Sigmoid colon (tissue), 7 donors: ENCODE results near the gene TOMT. TPM values are rescaled to one million over a fixed set of nuclear protein-coding genes. Genes with fewer than 3 reads are reported as not detected.

Source experiments
- DNase-seq: peaks from one replicate; pipeline ENCODE4 v3.0.0-alpha.2; 2019
- H3K27ac ChIP-seq, 4 donors: fragments of 200-600 bp; sonication (generic); one replicate each; pipeline ENCODE4 v1.5.1; 2016 to 2019; ENCODE audit warnings: mild to moderate bottlenecking in 1 of 4
- H3K27me3 ChIP-seq, 3 donors: fragments of 200-600 bp; sonication (generic); one replicate each; pipeline ENCODE4 v1.5.1; 2019; ENCODE audit warnings: mild to moderate bottlenecking in 1 of 3
- H3K36me3 ChIP-seq, 4 donors: fragments of 200-600 bp; sonication (generic); one replicate each; pipeline ENCODE4 v1.5.1; 2016 to 2019
- H3K4me1 ChIP-seq, 4 donors: fragments of 200-600 bp; sonication (generic); one replicate each; pipeline ENCODE4 v1.5.1; 2017 to 2019
- H3K4me3 ChIP-seq, 4 donors: fragments of 200-600 bp; sonication (generic); one replicate each; pipeline ENCODE4 v1.5.1; 2017 to 2019; ENCODE audit warnings: mild to moderate bottlenecking in 2 of 4, moderate library complexity in 1 of 4
- H3K9me3 ChIP-seq, 4 donors: fragments of 200-600 bp in 3 of 4; sonication (generic) in 3 of 4; one replicate each; pipeline versions ENCODE4 v1.5.1 to v1.6.1; 2013 to 2019
- CTCF ChIP-seq, 4 experiments: fragments of 450-650 bp in 3 of 4; fragments of 200-600 bp in 1 of 4; IDR thresholded peaks; one replicate each; pipeline ENCODE4 v1.5.1; 2016 to 2019; ENCODE audit warnings: antibody characterized with exemption in 4 of 4, mild to moderate bottlenecking in 3 of 4, moderate library complexity in 2 of 4
- EP300 ChIP-seq, 4 donors: sonication (generic); formaldehyde crosslinking; IDR thresholded peaks; one replicate each; pipeline ENCODE4 v1.6.1; 2017; ENCODE audit warnings: antibody characterized with exemption in 4 of 4
- POLR2A ChIP-seq, 2 donors: fragments of 450-650 bp; IDR thresholded peaks; one replicate each; pipeline ENCODE4 v1.6.1; 2016; ENCODE audit warnings: antibody characterized with exemption in 2 of 2, mild to moderate bottlenecking in 2 of 2, moderate library complexity in 2 of 2
- POLR2AphosphoS5 ChIP-seq, 4 donors: sonication (generic); formaldehyde crosslinking; IDR thresholded peaks; one replicate each; pipeline ENCODE4 v1.6.1; 2017; ENCODE audit warnings: antibody characterized with exemption in 4 of 4
- WGBS, 2 donors: extraction: QIAGEN DNeasy Blood & Tissue Kit; methylation state at CpG; one replicate each; pipeline ENCODE4 v1.1.7; 2013; 5-methylcytosine and 5-hydroxymethylcytosine counted together
- intact Hi-C: fragments of 100-400 bp; cut with DNase I; formaldehyde crosslinking; loops from one replicate; pipeline ENCODE4 v1.15.1; 2023
- polyA plus RNA-seq, 3 donors: library from polyadenylated mRNA; stranded (reverse); fragments of 200-250 nt; gene quantifications; one replicate each; pipeline ENCODE4 v1.2.3, GENCODE V29; 2013
- total RNA-seq, 4 donors: library from RNA; depleted of rRNA; stranded (reverse); fragments of >200 nt; gene quantifications; one replicate each; pipeline ENCODE4 v1.1.0, GENCODE V29; 2016
- donor health status: healthy with polysubstance abuse.
- donor health status: Bipolar disorder and iron deficiency.
- donor health status: healthy.

TOMT gene
- total RNA-seq (not detected), polyA plus RNA-seq (not detected)

GRCh38 chr11:72105888-72106287 lies at the start of gene TOMT:
Gene TOMT (plus strand): TSS chr11:72105924. CDS start chr11:72105952, 28 bp downstream.
- Histone ChIP-seq H3K4me1 (peaks cover 0 to 28% (median 22%) of the 10 kb centered on the region in 4 donors), H3K27me3 (no peaks in the 10 kb centered on the region), H3K36me3 (peaks cover 0 to 33% (median 4%) of the 10 kb centered on the region in 4 donors), H3K9me3 (no peaks in the 10 kb centered on the region), H3K27ac (no peak within 1 kb of the TSS), H3K4me3 (no peak within 1 kb of the TSS)
- TF ChIP-seq POLR2AphosphoS5 (IDR thresholded peaks at IDR 0.05): no peak
- no peak for TF ChIP-seq CTCF (IDR thresholded peaks at IDR 0.05)
- intact Hi-C loops: no loop called here
- 97% methylated on average over 14 of the region's 14 CpGs for WGBS, 2 donors
- no peak for DNase-seq

- Histone ChIP-seq H3K4me1 (no peaks in the 10 kb centered on the region), H3K27me3 (no peaks in the 10 kb centered on the region), H3K9me3 (no peaks in the 10 kb centered on the region), H3K27ac (peak overlapping the region in 1 of 4 donors; percentile 35), H3K36me3 (peaks cover 0 to 9% (median 0%) of the 10 kb centered on the region in 4 donors), H3K4me3 (no peak overlapping the region)
- DNase-seq: no peak
- 84 to 90% methylated on average over 3 of the region's 3 CpGs for WGBS, 2 donors
- no peak for TF ChIP-seq POLR2A (IDR thresholded peaks at IDR 0.05)
- no peak for TF ChIP-seq CTCF (IDR thresholded peaks at IDR 0.05)
- TF ChIP-seq EP300 (IDR thresholded peaks at IDR 0.05): no peak
- no peak for TF ChIP-seq POLR2AphosphoS5 (IDR thresholded peaks at IDR 0.05)
- intact Hi-C loops: no loop called here
These were observed 47.2 kb upstream of the TOMT start for GRCh38 chr11:72058416-72059034.

- Histone ChIP-seq H3K4me1 (peaks cover 0 to 10% (median 8%) of the 10 kb centered on the region in 4 donors), H3K9me3 (no peaks in the 10 kb centered on the region), H3K4me3 (no peak overlapping the region), H3K27me3 (no peaks in the 10 kb centered on the region), H3K27ac (no peak overlapping the region), H3K36me3 (peaks cover 0 to 9% (median 0%) of the 10 kb centered on the region in 4 donors)
- TF ChIP-seq POLR2AphosphoS5 (IDR thresholded peaks at IDR 0.05): no peak
- no peak for TF ChIP-seq EP300 (IDR thresholded peaks at IDR 0.05)
- no peak for TF ChIP-seq POLR2A (IDR thresholded peaks at IDR 0.05)
- no peak for TF ChIP-seq CTCF (IDR thresholded peaks at IDR 0.05)
- intact Hi-C loops: no loop called here
- DNase-seq: no peak
- 83 to 92% methylated on average over 5 of the region's 5 CpGs for WGBS, 2 donors
These were observed 43.9 kb upstream of the TOMT start for GRCh38 chr11:72061739-72062396.

GRCh38 chr11:72066855-72067254 lies 38.9 kb upstream of the TOMT start:
- no peak for TF ChIP-seq EP300 (IDR thresholded peaks at IDR 0.05)
- TF ChIP-seq POLR2AphosphoS5 (IDR thresholded peaks at IDR 0.05): no peak
- TF ChIP-seq CTCF (IDR thresholded peaks at IDR 0.05): no peak
- no peak for TF ChIP-seq POLR2A (IDR thresholded peaks at IDR 0.05)
- no peaks in the 10 kb centered on the region for H3K9me3 ChIP-seq
- peaks cover 0 to 55% (median 44%) of the 10 kb centered on the region in 4 donors for H3K4me1 ChIP-seq
- DNase-seq: no peak
- H3K27me3 ChIP-seq: no peaks in the 10 kb centered on the region
- H3K4me3 ChIP-seq: no peak overlapping the region
- H3K27ac ChIP-seq: peak overlapping the region; percentile 78 to 83 (median 80)
- intact Hi-C loops: no loop called here
- no peaks in the 10 kb centered on the region for H3K36me3 ChIP-seq
